Thyroid gland (tissue), 4 donors: Measurements from ENCODE around the gene PLBD1.

Experiments used
- POLR2A ChIP-seq, 2 donors: fragments of 450-650 bp; IDR thresholded peaks; one replicate each; pipeline ENCODE4 v1.6.1; 2017; ENCODE audit warnings: antibody characterized with exemption in 2 of 2, mild to moderate bottlenecking in 2 of 2, moderate library complexity in 1 of 2
- TF ChIP-seq, protein P1 (sequence below), 6 experiments: fragments of 200-600 bp in 3 of 6; fragments of 450-650 bp in 3 of 6; sonication (generic) in 3 of 6; IDR thresholded peaks; one replicate each; pipeline ENCODE4 v1.5.1; 2016 to 2019; ENCODE audit warnings: antibody characterized with exemption in 6 of 6, mild to moderate bottlenecking in 2 of 6, inconsistent platforms in 1 of 6, moderate library complexity in 1 of 6

GRCh38 chr12:14560904-14561574 is 6.6 kb downstream of the PLBD1 start:
- TF ChIP-seq, protein P1, sequence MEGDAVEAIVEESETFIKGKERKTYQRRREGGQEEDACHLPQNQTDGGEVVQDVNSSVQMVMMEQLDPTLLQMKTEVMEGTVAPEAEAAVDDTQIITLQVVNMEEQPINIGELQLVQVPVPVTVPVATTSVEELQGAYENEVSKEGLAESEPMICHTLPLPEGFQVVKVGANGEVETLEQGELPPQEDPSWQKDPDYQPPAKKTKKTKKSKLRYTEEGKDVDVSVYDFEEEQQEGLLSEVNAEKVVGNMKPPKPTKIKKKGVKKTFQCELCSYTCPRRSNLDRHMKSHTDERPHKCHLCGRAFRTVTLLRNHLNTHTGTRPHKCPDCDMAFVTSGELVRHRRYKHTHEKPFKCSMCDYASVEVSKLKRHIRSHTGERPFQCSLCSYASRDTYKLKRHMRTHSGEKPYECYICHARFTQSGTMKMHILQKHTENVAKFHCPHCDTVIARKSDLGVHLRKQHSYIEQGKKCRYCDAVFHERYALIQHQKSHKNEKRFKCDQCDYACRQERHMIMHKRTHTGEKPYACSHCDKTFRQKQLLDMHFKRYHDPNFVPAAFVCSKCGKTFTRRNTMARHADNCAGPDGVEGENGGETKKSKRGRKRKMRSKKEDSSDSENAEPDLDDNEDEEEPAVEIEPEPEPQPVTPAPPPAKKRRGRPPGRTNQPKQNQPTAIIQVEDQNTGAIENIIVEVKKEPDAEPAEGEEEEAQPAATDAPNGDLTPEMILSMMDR (IDR thresholded peaks at IDR 0.05): no peak
- no peak for TF ChIP-seq POLR2A (IDR thresholded peaks at IDR 0.05)
